ENCODE measurements around the gene LFNG.
"Not testable (repeated sequence)": the region's sequence is repeated elsewhere in the genome, so short reads cannot be mapped to it uniquely, and the experiment has no call there.

LFNG gene

GRCh38 chr7:2529161-2530070, 9.8 kb downstream of the LFNG start:
- DNase-seq (ENCODE audit: low read depth in 2 of 2), result no peak

GRCh38 chr7:2530071-2530987, 10.8 kb downstream of the LFNG start:
- no peak for DNase-seq (ENCODE audit: low read depth in 2 of 2)

GRCh38 chr7:2530994-2531795, 11.6 kb downstream of the LFNG start:
- not testable (repeated sequence) for DNase-seq (ENCODE audit: low read depth in 2 of 2)

DNA sequence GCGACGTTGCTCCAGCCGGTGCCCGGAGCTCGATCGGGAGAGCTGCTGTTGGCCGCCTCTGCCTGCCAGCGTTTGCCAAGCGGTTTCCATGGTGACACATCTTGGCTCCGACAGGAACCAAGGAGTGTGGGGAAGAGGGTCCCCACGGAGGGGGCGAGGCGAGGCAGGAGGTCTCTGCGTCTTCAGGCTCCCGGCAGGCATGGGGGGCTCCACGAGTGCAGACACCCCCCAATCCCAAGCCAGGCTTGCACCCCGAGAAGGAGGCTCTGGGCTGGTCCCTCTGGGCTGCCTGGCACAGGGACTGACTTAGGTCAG, 12.2 kb downstream of the LFNG start:
- DNase-seq (ENCODE audit: low read depth in 2 of 2), result not testable (repeated sequence)

GRCh38 chr7:2532199-2532772, 12.7 kb downstream of the LFNG start:
- not testable (repeated sequence) for DNase-seq (ENCODE audit: low read depth in 2 of 2)

GRCh38 chr7:2532816-2533215, 13.2 kb downstream of the LFNG start:
- DNase-seq (ENCODE audit: low read depth in 2 of 2), result not testable (repeated sequence)

GRCh38 chr7:2533566-2533965, 14.0 kb downstream of the LFNG start:
- not testable (repeated sequence) for DNase-seq (ENCODE audit: low read depth in 2 of 2)

DNA sequence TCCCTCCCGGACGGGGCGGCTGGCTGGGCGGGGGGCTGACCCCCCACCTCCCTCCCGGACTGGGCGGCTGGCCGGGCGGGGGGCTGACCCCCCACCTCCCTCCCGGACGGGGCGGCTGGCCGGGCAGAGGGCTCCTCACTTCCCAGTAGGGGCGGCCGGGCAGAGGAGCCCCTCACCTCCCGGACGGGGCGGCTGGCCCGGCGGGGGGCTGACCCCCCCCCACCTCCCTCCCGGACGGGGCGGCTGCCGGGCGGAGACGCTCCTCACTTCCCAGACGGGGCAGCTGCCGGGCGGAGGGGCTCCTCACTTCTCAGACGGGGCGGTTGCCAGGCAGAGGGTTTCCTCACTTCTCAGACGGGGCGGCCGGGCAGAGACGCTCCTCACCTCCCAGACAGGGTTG, 14.6 kb downstream of the LFNG start:
- DNase-seq (ENCODE audit: low read depth in 2 of 2), result not testable (repeated sequence)

- DNase-seq (ENCODE audit: low read depth in 2 of 2), result not testable (repeated sequence)
These were observed 16.5 kb downstream of the LFNG start for GRCh38 chr7:2535872-2536627.

- DNase-seq (ENCODE audit: low read depth in 2 of 2), result no peak
These were observed 18.6 kb downstream of the LFNG start for GRCh38 chr7:2537981-2538851.

DNA sequence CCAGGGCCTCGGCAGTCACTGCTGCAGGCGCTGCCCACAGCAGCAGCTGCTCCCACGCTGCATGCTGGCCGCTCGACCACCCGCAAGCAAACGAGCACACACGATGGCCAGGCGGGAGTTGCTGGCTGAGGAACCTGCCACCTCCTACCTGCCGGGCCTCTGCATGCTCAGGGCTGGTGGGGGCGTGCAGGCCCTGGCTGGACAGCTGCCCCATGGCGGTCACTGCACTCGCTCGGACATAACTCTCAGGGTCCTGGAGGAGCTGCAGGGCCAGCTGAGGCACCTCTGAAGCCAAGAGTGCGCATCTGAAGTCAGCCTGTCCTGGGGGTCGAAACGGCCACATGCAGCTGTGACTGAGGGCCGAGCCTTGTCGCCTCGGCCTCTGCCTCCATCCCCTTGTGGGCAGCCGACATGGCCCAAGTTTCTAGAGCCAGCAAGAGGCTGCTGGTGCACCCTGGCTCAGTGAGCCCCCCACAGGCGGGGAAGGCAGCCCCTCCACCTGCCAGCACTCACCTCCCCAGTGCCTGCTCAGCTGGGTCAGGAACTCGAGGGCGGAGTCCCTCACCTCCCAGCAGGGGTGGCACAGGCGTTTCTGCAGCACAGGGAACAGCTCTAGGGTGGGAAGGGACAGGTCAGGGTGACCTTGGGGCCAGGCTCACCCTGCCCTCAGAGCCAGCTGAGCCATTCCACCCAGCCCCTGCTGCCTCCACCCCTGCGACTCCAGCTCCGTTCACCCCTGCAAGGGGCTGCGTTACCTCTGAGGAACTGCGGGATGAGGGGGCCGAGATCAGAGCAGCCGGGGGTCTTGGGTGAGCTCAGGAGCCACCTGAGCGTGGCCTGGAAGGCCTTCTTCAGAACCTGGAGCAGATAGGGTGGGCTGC, 19.7 kb downstream of the LFNG start:
- no peak for DNase-seq (ENCODE audit: low read depth in 2 of 2)

DNA sequence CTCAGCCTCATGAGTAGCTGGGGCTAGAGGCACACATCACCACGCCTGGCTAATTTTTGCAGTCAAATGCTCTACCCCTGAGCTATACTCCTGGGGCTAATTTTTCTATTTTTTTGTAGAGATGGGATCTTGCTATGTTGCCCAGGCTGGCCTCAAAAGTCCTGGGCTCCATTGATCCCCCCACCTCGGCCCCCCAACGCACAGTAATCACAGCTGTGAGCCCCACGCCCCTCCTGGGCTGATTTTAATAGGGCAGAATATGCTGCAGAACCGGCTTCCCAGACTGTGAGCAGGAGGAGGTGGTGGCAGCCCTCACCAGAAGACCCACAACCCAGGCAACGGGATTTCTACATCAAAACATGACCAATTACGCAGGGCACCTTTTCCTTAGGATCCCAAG, 20.6 kb downstream of the LFNG start:
- no peak for DNase-seq (ENCODE audit: low read depth in 2 of 2)

- no peak for DNase-seq (ENCODE audit: low read depth in 2 of 2)
These were observed 21.1 kb downstream of the LFNG start for GRCh38 chr7:2540641-2541051.

- DNase-seq (ENCODE audit: low read depth in 2 of 2), result no peak
These were observed 21.9 kb downstream of the LFNG start for GRCh38 chr7:2541291-2542010.

DNA sequence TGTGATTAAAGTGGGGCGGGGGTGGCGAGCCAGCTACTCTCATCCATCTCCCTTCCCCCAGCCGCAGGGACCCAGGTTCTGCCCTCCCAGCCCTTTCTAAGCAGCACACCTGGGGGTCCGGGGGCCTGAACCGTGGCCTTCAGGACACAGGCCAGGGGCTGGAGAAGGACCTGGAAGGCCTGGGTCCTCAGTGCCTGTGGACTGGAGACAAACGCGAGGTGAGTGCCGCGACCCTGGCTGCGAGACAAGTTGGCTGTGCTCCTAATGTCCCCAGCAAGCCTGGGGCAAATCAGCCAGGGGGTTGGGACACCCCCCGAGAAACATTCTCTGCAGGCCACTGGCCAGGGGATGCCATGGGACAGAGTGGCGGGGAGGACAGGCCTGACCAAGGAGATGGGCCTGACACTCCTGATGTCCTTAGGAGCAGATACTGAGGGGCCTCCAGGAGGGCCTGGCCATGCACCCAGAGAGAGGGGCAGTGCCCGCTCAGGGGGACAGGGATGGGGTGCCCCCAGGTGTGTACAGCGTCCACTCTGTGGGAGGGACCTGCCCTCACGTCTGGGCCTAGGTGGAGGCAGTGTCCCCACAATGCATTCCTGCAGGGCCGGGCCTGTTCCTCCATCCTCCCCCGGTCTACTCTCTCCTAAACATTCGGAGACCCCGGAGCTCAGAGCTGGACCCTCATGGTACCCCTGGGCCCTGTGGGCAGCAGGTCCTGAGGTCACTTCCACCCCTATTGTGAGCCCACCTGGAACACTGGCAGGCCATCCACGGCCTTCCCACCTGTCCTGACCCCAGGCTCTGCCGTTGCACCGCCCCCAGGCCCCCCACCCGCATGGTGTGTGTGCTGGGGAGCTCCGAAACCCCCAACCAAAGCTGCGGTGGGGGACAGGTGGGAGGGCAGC, 22.7 kb downstream of the LFNG start:
- no peak for DNase-seq (ENCODE audit: low read depth in 2 of 2)

DNA sequence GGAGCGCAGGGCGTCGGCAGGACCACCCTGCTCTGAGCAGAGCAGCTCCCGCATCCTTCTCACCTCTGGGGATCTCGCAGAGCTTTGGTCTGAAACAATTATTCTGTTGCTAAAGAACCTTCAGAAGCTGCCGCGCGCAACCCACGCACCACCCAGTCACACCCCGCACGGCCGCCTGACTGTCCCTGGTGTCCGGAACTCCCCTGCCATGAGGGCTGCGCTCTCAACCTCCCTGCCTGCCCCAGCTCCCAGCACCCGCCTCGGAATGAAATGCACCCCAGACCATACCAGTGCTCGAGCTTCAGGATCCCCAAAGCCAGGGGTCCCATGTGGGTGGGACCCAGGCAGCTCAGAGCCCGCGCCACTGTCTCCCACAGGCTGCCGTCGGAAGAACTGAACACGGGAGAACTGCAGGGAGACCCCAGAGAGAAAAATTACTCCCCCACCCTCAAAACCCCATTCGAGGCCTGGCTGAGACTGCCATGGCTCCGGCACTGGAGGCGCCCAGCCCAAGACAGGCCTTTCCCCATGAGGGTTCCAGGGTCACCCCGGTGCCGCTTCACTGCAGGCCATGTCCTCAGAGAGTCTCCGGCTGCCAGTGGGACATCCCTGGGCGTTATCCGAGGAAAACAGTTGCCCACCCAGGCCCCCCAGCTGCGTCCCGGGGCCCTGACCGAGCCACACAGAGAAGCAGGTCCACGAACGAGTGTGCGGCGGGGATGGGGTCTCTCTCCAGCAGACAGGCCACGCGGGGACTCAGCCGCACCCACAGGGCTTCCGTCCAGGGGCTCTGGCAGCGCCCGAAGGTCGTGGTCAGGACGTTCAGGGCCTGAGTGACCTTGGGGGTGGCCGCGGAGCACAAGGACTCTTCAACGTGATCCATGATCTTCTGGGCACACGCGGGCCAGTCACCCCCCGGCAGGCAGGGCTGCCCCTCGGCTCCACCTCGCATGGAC, 23.6 kb downstream of the LFNG start:
- no peak for DNase-seq (ENCODE audit: low read depth in 2 of 2)

Measured in fibroblast of skin of left biceps (primary cell).